ENCODE results near the gene LTO1.
A peak's percentile ranks its signal among the peaks of the same experiment; 100 is the strongest.
"Not testable (repeated sequence)": the region's sequence is repeated elsewhere in the genome, so short reads cannot be mapped to it uniquely, and the experiment has no call there.

The LTO1 gene

DNA sequence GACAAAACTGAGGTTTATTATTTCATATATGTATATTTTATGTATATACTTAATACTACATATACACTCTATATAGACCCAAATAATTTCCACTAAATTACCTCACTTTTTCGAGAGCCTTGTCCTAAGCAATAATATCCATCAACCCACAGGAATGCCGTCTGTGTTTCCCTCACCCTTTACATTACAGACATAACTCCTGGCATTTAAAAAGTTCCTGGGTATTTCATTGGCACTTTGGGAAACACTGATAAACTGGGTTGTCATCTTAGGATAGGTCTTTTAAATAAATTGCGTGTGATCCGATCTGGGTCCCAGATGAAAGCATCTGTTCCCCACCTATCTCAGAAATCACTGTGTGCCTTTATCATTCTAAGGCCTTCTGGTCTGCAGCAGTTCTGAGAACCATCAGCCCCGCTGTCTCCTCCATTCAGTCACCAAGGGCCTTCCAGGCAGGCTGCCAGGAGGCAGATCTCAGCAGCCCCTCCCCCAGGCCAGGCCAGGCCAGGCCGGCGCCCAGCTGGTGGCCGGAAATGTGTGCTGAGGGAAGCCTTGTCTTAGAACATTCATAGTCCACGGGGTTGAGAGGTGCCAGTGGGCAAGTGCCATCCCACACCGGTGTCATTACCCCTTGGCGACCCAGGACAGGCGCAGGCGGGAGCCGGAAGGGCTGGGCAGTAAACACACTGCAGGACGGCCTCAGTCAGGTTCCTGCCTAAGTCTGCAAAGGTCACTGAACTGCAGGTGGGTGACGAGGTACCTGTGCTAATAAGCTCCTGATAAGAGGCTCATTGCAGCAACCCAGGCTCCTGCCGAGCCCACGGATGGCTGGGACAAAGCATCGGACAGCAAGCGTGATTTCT, 25.4 kb upstream of the LTO1 start:
- DNase-seq: peak in 1 of 2 experiments; percentile 50

DNA sequence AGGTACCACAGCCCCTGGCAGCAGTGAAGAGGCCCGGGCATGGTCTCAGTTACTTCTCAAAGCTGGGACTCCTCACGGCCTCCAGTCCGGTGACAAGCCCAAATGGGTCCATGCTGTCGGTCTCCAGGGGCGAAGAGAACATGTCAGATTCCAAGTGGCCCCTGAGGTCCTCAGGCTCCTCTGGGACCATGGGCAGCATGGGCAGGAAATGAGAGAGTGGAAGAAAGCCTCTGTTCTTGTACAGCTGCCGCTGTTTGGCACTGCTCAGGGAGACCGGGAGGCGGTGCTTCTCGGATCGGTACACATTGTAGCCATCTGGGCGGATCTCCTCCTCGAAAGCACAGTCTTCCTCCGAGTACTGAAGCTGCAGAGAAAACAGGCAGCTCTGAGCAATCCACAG, 24.1 kb upstream of the LTO1 start:
- peak in 1 of 2 experiments; percentile 58 for DNase-seq

DNA sequence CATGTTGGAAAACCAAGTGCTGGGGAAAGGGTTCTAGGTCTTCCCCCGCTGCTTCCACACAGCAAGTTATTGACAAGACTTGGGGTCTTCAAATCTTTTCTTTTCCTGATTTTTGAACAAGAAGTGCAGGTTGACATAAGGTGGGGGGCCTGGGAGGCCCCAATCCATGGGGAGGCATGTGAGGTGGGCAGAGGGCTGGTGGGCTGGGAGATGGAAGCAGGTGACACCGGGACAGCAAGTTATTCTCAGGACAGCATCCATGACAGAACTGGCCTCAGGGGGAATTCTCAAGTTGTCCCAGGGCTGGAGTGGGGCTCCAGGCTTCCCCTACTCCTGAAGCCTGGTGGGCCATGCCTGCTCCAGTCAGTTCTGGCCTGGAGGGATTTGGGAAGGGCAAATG, 23.2 kb upstream of the LTO1 start:
- no peak for DNase-seq

DNA sequence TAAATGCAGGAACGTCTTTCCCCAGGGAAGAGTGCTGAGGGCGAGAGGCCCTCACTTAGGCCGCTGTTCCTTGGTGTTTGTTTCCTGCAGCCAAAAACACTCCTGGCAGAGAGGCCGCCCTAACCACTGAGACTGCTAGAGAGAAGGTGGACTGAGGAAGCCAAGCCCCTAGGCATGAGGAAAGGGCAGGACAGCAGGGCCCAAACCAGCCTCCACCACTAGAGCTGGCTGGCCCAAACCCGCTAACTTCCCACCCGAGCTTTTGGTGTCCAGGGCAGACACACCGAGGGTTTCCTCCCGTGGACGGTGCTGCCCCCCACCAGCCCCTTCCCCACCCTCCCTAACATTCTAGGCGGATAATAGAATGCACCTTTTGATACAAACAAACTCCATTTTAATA, 22.7 kb upstream of the LTO1 start:
- no peak for DNase-seq

DNA sequence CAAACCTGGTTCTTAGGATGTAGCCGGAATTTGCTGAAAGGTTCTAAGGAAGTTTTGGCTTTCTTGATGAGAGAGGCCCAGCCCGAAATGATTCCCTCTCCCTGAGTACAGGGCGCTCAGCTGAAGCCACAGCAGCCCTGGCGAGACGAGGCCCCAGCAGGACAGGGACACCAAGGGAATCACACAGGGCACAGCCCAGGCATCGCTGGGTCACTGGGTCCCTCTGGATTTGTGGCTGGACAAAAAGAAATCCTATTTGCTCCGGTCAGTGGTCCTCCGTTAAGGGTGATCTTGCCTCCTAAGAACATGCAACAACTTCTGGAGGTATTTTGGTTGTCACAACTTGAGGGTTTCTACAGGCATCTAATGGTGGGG, 22.3 kb upstream of the LTO1 start:
- no peak for DNase-seq

DNA sequence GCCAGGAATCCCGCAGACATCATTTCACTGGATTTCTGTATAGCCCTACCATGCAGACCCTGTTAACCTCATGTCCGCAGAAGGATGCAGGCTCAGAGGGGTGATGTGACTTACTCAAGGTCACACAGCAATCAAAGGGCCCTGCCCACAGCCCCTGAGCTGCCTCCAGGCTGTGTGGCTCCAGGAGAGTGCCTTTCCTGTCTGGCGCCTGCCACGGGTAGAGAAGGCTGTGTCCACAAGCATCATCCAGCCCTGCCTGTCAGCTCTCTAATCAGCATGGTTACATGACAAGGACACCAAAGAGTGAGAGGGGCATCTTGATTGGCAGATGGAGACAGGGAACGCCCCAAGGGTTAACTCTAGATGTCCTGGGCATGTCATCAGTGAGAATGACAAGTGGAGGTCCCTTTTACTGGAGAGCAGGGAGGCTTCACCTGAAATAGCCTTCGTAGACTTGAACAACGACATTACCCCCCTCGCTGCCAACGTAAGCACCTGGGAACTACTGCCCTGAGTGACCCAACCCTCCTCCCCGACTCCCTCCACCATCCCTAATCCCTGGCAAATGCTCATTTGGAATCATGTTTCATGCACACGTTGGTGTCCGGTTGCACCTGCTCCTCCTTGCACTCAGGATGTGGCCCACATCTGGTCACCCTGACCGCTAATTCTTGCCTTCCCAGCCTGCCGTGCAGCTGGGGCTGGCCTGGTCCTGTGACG, 21.8 kb upstream of the LTO1 start:
- no peak for DNase-seq

DNA sequence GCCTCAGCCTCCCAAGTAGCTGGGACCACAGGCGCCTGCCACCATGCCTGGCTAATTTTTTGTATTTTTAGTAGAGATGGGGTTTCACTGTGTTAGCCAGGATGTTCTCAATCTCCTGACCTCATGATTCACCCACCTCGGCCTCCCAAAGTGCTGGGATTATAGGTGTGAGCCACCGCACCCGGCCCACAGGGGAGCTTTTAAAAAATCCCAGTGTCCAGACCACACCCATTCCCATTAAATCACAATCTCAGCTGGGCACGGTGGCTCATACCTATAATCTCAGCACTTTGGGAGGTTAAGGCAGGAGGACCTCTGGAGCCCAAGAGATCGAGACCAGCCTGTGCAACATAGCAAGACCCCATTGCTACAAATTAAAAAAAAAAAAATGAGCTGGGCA, 20.8 kb upstream of the LTO1 start:
- DNase-seq: not testable (repeated sequence)

DNA sequence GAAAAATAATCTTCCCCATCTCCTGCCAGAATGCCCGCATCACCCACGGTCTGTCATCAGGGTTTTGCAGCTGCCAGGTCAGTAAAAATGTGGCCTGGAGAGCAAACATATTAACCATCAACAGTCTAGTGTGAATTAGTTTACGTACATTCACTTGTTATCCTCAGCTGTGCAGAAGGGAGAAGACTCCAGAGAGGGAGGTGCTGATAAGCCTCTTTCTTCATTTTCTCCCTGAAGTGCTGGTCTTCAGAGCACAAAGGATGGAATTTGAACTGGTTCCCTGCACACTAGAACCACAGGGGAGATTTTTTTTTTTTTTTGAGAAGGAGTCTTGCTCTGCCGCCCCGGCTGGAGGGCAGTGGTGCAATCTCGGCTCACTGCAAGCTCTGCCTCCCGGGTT, 20.4 kb upstream of the LTO1 start:
- DNase-seq: no peak

DNA sequence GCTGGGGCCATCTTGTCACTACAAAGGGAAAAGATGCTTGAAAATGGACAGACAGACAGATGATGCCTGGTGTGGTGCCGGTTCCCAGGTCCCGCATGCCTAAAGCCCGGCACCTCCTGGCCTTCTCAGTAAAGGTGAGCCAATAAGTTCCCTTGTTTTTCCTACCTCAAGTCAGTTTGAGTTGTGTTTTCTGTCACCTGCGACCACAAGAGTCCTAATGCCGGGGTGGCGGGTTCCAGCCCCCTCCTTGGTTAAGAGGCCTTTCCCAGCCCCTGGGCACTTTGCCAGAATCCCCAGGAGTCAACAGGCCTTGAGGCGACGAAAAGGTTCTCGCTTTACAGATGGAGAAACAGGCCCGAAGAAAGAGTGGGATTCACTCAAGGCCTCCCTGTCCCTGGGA, 19.6 kb upstream of the LTO1 start:
- no peak for DNase-seq

DNA sequence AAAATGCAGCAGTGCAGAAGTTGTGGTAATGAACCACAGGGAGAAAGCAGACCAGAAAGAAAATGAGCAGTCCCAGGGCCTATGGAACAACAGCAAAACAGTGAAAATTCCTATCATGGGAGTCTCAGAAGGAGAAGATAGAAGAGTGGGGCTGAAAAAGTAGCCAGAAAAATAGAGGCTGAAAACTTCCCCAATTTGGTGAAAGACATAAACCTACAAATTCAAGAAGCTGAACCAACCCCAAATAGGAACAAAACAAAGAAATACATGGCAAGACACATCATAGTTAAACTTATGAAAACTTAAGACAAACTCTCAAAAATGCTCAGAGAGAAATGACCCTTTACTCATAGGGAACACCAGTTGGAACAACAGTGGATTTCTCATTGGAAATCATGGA, 17.3 kb upstream of the LTO1 start:
- no peak for DNase-seq

DNA sequence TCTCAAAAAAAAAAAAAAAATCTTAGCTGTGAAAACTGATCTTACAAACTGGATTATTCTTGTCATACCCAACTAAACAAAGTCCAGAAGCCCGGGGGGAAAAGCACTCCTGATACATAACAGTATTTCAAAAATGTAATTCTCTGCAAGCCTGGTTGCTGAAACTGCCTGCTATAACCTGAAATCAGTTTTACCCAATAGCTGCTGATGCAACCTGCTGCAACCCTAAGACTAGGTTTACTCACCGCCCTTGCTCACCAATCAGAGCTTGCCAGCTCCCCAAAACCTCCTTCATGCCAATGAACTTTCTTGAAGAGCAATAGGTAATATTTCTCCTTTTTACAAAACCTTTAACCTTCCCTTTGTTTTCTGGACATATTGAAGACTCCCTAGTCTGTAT, 16.3 kb upstream of the LTO1 start:
- DNase-seq: no peak

DNA sequence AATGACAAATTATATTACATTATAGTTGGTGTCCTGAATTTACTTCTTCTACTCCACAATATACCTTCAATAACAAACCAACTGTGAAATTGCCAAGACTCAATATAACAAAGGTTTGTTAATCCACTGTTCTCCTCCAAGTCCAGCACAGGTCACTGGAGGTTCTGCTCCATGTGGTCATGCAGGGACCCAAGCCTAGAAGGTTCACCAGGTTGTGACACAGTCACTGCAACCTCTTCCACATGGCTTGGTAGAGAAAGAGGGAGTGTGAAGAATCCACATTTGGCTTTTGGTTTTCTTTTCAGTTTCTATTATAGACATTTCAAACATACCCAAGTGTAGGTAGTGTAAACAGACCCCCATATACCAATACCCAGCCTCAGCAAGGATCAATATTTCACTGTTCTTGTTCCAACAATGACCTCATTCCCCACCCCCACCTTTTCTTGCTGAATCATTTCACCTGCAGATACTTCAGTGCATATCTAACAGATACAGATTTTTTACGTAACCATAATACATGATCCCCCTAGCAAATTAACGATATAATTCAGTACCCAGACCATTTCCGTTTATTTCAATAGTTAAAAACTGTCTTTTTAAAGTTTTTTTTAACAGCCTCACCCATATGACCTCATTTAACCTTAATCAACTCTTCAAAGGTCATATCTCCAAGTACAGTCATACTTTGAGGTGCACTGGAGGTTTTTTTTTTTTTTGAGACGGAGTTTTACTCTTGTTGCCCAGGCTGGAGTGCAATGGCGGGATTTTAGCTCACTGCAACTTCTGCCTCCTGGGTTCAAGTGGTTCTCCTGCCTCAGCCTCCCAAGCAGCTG, 14.5 kb upstream of the LTO1 start:
- no peak for DNase-seq

DNA sequence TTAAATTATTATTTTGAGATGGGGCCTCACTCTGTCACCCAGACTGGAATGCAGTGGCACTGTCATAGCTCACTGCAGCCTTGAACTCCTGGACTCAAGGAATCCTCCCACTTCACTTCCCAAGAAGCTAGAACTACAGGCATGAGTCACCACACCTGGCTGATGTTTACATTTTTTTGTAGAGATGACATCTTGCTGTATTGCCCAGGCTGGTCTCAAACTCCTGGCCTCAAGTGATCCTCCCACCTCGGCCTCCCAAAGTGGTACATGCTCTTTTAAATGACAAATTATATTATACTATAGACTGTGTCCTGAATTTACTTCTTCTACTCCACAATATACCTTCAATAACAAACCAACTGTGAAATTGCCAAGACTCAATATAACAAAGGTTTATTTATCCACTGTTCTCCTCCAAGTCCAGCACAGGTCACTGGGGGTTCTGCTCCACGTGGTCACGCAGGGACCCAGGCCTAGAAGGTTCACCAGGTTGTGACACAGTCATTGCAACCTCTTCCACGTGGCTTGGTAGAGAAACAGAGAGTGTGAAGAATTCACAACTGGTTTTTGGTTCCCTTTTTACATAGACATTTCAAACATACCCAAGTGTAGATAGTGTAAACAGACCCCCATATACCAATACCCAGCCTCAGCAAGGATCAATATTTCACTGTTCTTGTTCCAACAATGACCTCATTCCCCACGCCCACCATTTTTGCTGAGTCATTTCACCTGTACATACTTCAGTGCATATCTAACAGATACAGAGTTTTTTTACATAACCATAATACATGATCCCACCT, 13.0 kb upstream of the LTO1 start:
- not testable (repeated sequence) for DNase-seq

DNA sequence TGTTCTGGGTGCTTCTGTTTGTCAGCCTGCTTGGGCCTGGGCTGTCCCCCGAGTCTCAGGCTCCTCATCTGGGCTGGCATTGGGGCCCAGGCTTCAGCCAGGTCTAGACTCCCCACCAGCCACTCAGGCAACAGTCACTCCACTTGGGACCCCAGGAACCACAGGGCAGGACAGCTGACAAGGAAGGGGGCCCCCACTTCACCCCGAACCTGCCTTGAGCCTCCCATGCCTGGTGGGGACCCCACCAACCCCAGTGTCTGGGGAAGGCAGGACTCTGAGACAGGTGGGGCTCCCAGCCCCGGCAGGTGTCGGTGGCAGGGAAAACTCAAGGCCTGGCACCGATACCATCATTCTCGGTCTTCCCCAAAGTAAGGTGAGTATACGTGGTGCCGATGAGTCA, 11.7 kb upstream of the LTO1 start:
- DNase-seq: no peak

DNA sequence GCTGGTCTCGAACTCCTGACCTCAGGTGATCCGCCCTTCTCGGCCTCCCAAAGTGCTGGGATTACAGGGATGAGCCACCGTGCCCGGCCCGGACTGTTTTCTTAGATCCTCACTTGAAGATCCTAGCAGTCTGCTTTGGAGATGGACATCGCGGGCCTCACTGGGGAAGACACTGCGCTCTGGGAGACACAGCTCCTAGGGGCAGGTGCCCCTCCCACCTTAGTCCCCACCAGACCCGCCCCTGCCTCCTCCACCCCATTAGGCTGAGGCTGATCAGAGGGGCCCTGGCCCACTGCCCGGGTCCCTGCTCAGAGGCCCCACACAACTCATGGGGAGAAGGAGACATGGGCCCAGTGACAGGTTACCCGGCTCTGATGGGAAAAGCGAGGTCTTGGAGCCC, 11.3 kb upstream of the LTO1 start:
- DNase-seq: no peak

DNA sequence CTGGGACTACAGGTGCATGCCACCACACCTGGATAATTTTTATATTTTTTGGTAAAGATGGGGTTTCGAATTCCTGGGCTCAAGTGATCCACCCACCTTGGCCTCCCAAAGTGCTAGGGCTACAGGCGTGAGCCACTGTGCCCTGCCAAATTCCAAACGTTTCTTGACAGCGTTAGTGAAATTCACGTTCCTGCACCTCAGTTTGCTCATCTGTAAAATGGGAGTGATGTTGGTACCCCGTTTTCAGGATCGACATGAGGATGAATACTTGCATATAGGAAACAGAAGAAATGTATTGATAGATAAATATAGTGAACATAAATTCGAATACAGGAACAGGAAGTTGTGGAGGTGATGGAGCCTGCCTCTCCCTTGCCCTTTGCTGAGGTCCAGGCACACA, 10.2 kb upstream of the LTO1 start:
- no peak for DNase-seq

DNA sequence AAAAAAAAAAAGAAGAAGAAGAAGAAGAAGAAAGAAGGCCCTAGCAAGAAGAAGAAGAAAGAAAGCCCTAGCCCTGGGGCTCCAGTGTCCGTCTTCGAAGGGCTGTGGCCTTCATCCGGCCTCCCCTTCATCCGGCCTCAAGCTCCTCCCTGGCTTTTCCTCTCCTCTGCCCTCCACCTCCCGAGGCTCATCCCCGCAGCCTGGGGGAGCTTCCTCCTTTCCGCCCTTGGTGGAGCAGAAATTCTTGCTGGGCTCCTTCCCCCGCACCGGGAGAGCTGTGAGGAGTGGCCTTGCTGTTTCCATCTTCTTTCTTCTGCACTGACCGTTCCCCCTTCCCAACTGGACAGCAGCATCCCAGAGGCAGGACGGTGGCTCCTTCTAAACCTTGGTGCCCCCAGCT, 9.5 kb upstream of the LTO1 start:
- DNase-seq: no peak

DNA sequence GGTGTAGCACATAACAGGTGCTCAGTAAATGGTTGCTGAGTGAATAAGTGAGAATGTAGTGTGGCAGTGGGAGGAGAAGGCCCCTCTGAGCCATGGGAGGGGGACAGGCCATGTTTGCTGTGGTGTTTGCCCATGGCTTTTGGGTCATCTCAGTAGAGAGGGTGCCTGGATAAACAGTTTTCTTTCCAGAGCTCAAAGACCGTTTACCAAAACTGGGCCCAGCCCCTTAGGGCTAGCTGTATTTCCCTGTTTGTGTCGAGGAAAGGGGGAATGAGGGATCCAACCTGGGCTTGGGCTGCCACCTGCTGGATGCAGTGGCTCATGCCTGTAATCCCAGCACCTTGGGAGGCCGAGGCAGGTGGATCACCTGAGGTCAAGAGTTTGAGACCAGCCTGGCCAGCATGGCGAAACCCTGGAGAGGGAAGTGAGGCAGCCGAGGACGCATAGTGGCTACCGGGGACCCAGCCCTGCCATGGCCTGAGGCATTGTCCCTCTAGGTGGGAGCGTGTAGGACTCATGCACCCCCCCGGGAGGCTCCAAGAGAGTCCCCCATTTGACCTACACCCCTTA, 8.7 kb upstream of the LTO1 start:
- no peak for DNase-seq

DNA sequence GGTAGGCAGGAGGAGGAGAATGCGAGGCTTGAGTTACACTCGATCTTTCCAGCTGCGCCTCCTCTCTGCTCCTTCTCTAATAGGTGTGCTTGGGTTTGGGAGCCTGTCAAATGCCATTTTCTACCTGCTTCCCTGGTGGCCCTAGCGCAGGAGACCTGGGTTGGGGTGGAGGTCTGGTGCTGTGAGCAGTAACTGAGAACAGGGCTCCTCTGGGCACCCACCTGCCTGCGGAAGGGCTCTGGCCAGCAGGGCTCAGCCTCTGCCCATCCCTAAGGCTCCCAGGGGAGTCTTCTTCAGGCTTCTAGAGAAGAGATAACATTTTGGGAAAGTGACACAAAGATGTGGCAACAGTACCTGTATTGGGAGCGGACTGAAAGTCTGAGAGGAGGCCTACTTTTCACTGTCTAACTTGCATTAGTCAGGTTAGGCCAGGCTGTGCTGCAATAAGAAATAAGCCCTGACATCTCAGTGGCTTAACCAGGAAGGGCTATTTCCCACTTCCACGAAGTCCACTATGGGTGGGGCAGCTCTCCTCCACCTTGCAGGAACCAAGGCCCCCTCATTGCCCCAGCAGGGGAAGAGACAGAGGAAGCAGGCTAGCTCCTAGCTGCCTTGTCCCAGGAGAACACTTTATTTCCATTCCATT, 7.7 kb upstream of the LTO1 start:
- no peak for DNase-seq

DNA sequence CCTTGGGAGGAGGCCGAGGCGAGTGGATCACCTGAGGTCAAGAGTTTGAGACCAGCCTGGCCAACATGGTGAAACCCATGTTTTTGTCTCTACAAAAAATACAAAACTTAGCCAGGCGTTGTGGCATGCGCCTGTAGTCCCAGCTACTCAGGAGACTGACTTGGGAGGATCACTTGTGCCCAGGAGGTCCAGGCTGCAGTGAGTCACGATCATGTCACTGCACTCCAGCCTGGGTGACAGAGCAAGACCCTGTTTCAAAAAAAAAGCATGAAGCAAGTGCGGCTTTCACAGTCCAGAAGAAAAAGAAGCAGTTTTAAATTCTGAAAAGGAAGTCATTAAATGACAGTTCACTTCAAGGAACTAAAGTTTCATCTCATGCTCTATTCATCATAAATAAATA, 7.1 kb upstream of the LTO1 start:
- no peak for DNase-seq

DNA sequence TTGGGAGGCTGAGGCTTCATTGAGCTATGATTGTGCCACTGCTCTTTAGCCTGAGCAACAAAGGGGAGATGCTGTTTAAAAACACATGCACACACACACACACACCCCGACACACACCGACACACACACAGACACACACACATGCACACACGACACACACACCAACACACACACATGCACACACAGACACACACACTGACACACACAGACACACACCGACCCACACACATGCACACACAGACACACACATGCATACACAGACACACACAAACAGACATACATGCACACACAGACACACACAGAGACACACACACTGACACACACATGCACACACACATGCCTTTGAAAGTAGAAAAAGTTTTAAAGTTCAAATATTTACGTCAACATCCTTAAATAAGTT, 5.5 kb upstream of the LTO1 start:
- no peak for DNase-seq

DNA sequence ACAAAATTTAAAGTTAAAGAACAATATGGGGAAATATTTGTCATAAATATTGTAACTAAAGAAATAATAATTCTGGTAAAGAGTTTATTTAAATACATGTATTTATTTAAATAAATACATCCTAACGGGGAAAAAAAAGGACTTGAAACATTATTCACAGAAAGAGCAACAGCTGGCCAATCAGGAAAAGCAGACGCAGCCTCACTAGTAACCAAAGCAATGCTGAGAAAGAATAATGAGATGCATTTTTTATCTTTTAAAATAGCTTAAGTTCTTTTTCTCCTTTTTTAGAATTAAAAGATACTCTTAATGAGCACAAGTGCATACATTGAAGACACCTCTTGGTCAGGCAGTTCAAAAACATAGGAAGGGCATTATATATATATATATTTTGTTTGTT, 2.6 kb upstream of the LTO1 start:
- no peak for DNase-seq
